NCI-H82 treated with DMSO at 0.1 percent for 48 hours (cell line): Measurements from ENCODE around the gene CIROP.
A peak's percentile ranks its signal among the peaks of the same experiment; 100 is the strongest.

ENCODE experiments used
- DNase-seq: peaks from one replicate; lab custom pipeline; 2025; ENCODE audit not compliant: unreplicated experiment; lab: John Stamatoyannopoulos, UW

CIROP gene, protein sequence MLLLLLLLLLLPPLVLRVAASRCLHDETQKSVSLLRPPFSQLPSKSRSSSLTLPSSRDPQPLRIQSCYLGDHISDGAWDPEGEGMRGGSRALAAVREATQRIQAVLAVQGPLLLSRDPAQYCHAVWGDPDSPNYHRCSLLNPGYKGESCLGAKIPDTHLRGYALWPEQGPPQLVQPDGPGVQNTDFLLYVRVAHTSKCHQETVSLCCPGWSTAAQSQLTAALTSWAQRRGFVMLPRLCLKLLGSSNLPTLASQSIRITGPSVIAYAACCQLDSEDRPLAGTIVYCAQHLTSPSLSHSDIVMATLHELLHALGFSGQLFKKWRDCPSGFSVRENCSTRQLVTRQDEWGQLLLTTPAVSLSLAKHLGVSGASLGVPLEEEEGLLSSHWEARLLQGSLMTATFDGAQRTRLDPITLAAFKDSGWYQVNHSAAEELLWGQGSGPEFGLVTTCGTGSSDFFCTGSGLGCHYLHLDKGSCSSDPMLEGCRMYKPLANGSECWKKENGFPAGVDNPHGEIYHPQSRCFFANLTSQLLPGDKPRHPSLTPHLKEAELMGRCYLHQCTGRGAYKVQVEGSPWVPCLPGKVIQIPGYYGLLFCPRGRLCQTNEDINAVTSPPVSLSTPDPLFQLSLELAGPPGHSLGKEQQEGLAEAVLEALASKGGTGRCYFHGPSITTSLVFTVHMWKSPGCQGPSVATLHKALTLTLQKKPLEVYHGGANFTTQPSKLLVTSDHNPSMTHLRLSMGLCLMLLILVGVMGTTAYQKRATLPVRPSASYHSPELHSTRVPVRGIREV

GRCh38 chr14:23104591-23105347 lies at the start of gene CIROP:
Gene CIROP, minus strand, starts transcription at chr14:23104989. Its CDS starts 69 bp downstream, at chr14:23104920.
- DNase-seq: no peak

DNA sequence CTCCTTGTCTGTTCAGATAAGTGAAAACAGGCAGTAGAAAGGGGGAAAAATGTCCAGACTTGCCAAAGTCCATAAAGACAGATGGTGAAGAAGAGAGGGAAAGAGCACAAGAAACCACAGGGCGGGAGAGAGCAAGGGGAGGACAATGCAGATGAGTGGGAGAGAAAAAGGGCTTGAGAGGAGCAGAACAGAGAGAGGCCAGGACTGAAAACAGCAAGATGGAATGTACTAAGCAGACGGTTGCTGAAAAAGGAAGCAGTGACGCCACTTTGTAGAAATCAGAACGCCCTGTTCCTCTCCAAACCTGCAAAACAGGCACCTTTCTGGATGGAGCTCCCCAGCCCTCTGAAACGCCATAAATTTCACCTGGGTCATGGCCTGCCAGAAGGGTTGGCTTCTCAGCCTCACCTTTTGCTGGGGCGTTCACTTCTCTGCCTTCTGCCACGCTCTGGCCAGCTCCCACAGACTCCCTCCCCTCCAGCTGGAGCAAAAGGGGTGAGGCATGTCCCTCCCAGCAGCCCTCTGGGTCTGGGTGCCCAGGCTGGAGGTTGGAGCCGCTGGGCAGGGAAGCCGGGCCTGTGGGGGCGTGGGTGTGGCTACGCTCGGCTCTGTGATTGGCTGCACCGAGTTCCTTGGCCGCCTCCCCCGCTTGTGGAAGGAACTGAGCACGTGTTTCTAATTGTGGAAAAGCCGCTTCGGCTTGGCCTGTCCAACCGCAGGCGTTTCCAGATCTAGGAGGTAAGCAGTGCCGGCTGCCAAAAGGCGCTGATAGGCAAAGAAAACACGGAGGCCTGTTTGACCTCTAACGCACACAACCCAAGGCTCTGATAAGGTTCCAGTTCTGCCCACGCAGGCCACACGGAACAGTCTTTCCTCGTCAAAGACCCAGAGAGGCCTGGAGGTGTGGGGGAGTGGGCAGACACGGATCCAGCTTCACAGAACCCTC lies 49.3 kb upstream of the CIROP start:
- DNase-seq: peak; percentile 77

GRCh38 chr14:23151342-23151741 lies 46.6 kb upstream of the CIROP start:
- DNase-seq: no peak

- no peak for DNase-seq
Observed at GRCh38 chr14:23149745-23150144, 45.0 kb upstream of the CIROP start.

DNA sequence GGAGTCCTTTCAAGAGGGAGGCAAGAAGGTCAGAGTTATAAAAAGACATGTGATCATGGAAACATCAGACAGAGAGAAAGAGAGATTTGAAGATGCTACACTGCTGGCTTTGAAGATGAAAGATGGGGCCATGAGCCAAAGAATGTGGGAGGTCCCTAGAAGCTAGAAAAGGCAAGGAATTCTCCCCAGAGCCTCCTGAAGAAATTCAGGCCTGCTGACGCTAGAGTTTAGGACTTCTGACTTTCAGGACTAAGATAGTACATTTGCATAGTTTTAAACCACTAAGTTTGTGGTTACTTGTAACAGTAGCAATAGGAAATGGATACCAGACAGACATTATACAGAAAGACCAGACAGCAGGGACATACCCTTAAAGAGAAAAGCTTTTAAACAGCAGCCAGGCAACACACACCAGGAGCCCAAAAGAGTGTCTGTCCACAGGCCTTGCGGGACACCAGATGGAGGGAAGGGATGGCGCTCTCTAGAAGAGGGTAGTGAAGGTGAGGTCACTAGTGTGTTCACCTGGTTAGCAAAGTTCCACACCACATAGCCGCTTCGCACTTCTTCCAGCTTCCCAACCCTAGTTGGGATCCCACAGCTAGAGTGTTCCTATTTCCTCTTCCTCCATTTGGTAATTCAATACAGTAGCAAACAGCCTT lies 43.9 kb upstream of the CIROP start:
- DNase-seq: no peak

DNA sequence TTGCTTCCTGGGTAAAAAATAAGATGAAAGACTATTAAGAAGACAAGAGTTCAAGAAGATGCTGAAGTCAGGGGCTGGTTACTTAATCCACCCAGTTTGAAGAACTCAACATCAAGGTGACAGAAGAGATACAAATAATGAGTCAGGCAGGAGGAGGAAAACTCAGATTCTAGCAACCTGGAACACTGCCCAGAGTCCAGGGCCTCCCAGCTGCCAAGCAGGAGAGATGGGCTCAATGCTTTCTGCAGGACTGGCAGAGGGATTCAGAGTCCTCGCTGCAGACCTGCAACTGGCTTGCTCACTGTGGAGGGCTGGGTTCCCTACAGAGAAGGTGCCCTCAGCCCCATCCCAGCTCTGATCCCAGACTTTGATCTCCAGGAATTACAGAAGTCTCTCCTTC lies 42.9 kb upstream of the CIROP start:
- DNase-seq: no peak

- DNase-seq: no peak
Observed at GRCh38 chr14:23146980-23147379, 42.2 kb upstream of the CIROP start.

DNA sequence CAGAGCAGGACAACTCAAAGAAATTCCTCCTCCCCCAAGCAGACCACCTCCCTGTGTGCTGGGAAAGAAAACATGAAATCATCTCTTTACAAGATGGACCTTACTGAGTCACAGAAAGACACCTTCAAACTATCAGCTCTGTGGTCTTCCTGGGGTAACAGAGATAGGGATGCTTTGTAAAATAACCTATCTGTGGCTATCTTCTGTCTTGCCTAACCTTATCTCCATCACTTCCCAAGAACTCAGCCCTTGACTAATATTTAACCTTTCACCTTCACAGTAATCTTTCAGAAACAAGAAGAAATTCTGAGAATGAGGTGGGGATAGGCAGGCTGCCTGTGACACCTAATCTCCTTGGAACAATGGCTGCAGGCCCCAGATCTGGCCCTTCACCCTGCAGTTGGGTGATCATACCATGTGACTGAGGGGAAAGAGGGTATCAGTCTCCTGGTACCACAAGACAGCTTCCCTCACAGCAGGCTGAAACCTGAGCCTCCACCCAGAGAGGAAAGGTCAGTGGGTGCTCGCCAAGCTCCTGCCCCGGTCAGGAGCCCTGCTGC lies 41.6 kb upstream of the CIROP start:
- no peak for DNase-seq

DNA sequence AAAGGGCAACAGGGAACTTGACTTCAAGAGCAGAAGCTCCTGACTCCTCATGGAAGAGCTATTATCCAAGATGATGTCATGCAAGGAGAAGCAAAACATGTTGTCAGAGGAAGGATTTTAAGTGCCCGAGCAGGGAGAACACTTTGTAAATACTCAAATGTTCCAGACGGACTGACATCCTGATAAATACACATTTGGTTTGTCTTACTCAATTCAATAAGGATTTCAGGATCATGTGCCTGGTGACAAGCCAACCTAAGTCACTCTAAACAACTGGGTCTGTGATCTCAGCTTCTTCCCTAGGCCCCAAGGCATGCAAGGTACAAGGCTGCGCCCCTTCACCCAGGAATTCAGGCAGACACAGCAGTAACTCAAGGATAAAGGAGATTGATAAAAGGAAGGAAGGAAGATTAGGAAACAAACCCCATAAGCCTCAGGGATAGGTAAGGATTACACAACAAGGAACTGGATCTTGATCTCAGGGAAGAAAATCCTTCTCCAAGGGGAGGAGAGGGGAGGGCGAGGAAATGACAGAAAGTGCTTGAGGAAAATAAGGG lies 41.1 kb upstream of the CIROP start:
- peak; percentile 26 for DNase-seq

DNA sequence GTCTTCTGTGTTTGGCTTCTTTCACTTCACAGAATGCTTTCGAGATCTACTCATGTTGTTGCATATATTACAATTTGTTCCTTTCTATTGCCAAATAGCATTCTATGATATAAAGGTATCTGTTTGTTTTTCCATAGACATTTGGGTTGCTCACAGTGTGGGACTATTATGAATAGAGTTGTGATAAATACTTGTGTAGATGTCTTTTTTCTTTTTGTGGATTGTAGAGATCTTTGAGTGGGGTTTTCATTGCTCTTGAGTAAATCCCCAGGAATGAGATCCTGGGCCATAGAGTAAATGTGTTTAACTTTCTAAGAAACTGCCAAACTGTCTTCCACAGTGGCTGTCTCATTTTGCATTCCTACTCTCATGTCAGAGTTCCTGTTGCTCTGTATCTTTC lies 39.1 kb upstream of the CIROP start:
- DNase-seq: no peak

- no peak for DNase-seq
Observed at GRCh38 chr14:23142826-23143225, 38.0 kb upstream of the CIROP start.

DNA sequence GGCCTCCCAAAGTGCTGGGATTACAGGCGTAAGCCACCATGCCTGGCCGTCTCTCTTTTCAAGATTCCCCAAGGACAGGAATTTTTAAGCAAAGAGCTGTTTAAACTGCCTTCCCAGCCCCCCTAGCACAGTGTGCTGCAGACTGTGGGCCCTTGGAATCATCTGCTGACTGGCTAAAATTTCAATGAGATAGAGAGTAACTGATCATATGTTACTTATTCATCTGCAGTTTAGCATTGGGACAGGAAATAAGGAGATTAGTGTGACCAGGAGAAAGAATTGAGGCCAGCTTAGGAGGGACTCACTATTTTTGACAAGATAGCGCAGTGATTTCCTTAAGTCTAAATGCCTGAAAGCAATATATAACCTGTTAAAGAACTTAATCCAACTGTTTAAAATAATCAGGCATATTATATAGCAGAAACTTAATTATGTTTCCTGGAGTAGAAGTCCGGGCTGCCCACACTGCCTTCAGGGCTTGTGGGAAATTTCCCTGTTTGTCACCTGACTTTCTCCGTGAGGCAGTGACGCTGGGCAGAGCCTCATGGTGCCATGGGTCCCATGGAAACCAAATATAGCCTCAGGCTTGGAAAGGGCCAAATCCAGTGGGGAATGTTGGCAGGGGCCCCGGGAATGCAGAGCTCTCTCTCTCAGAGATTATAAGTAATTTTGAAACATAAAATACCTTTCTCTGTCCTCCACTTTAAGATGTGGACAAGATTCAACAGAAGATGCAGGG lies 37.1 kb upstream of the CIROP start:
- DNase-seq: no peak

- DNase-seq: no peak
Observed at GRCh38 chr14:23140371-23140770, 35.6 kb upstream of the CIROP start.

- DNase-seq: no peak
Observed at GRCh38 chr14:23139874-23140273, 35.1 kb upstream of the CIROP start.

DNA sequence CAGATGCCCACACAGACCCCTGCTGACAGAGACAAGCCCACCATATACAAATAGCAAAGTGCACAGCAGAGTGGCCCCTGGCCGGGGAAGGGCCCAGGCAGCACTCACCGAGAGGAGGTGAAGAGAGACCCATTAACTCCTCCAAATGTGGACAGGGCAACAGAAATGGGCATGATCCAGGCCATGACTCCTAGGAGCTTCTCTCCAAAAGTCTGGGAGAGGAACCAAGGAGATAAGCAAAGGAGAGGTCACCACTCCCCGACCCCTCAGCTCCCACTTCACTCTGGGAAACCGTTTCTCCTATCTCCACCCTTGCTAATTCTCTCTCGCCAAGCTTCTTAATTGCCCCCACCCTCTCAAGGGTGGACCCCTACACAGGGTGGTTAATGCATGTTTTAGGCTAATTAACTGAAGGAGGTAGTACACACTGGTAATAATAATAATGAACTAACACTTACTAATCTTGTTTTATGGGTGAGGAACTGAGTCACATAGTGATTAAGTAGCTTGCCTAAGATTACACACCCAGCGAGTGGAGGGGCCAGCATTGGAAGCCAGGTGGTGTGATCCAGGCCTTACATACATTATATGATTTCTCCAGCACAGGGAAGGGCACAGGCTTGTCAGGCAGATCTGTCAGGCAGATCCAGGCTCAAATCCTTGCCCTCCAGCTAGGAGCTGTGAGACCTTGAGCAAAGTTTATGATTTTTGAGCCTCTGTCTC lies 33.2 kb upstream of the CIROP start:
- peak; percentile 83 for DNase-seq

GRCh38 chr14:23137192-23137812 lies 32.5 kb upstream of the CIROP start:
- DNase-seq: no peak

DNA sequence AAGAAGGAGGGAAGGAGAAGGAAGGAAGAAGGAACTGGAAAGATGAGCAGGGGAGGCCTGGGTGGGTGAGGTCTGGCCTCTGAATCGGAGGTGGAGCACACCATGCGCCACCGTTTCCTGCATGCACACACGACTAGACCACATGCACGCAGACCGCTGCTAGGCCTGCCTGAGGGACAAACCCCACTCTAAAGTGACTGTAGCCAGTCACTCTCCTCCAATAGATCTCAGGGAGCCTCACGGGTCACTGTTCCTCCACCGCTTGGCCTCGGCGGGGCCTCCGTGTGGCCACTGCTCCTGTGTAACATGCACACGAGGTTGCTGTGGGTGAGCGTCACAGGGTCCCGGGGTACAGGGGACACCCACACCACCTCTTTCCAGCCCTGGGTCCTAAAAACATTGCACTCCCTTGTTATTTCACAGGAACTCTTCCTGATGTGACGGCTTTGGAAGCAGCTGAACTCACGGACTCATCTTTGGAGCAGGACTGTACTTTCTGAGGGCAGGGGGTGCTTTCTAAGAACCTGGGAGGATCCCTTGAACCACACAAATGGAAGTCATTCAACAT lies 31.9 kb upstream of the CIROP start:
- no peak for DNase-seq
